Right lobe of liver (tissue), 6 donors: ENCODE measurements around the gene MCTP1. TPM values are rescaled to one million over a fixed set of nuclear protein-coding genes. Genes with fewer than 3 reads are reported as not detected.
A peak's percentile ranks its signal among the peaks of the same experiment; 100 is the strongest.

ENCODE experiments used
- ATAC-seq, 4 donors: fragments of 200-7000 bp; cut with Tn5 transposase; one replicate each; pipeline ENCODE4 v1.9.1; 2020; ENCODE audit warnings: mild to moderate bottlenecking in 4 of 4, moderate library complexity in 4 of 4
- DNase-seq, 3 donors: peaks; one replicate each; pipeline ENCODE4 v3.0.0-alpha.2; 2020
- H3K27ac ChIP-seq, 3 donors: fragments of 200-600 bp; one replicate each; pipeline ENCODE4 v1.8.0; 2022
- H3K27me3 ChIP-seq, 2 donors: fragments of 200-600 bp; one replicate each; pipeline ENCODE4 v1.8.0; 2022
- H3K36me3 ChIP-seq, 4 donors: fragments of 200-600 bp; sonication (generic) in 1 of 4; one replicate each; pipeline versions ENCODE4 v1.5.1 to v1.8.0; 2017 to 2022; ENCODE audit warnings: control low read depth in 1 of 4
- H3K4me1 ChIP-seq, 4 donors: fragments of 200-600 bp; sonication (generic) in 1 of 4; one replicate each; pipeline versions ENCODE4 v1.5.1 to v1.8.0; 2017 to 2022; ENCODE audit warnings: control low read depth in 1 of 4
- H3K4me3 ChIP-seq, 3 donors: fragments of 200-600 bp; one replicate each; pipeline ENCODE4 v1.8.0; 2022
- H3K9me3 ChIP-seq, 4 donors: fragments of 200-600 bp; sonication (generic) in 1 of 4; one replicate each; pipeline versions ENCODE4 v1.5.1 to v1.8.0; 2017 to 2022; ENCODE audit warnings: control low read depth in 1 of 4
- CTCF ChIP-seq, 4 donors: fragments of 200-600 bp in 3 of 4; fragments of 450-650 bp in 1 of 4; IDR thresholded peaks; one replicate each; pipeline versions ENCODE4 v1.5.1 to v1.8.0; 2016 to 2022; ENCODE audit warnings: antibody characterized with exemption in 4 of 4, mild to moderate bottlenecking in 2 of 4
- POLR2A ChIP-seq: fragments of 450-650 bp; IDR thresholded peaks from one replicate; pipeline ENCODE4 v1.6.1; 2017; ENCODE audit warnings: antibody characterized with exemption, mild to moderate bottlenecking
- WGBS: methylation state at CpG from one replicate; pipeline ENCODE4 v1.1.6; 2018; ENCODE audit warnings: low coverage, low lambda C conversion rate; ENCODE audit not compliant: insufficient coverage; ENCODE audit errors: missing lambda C conversion rate; 5-methylcytosine and 5-hydroxymethylcytosine counted together
- intact Hi-C, 2 donors: fragments of 100-400 bp; cut with DNase I; formaldehyde crosslinking; loops; one replicate each; pipeline versions ENCODE4 v1.11.2 to v1.14.1; 2022
- total RNA-seq, 6 experiments: library from RNA; depleted of rRNA in 2 of 6; stranded (reverse); fragments of >200 nt in 2 of 6; fragmentation: NEBNext Ultra II Directional in 3 of 6; extraction: Animal tissue kit (Norgen Biotek cat#: 25700) in 3 of 6; gene quantifications; one replicate each; pipeline versions ENCODE4 v1.1.0 to v1.2.4, GENCODE V29; 2016 to 2023
- donor health status: DM: no; HTN: yes; CAD: no.
- donor health status: DM: no; HTN: no; CAD: no.
- donor health status: DM: no; HTN: no; CAD: no.
- donor health status: DM: no; HTN: yes; CAD: no.
- donor health status: DM: no; HTN: yes; CAD: no.

Gene MCTP1
- total RNA-seq, 6 experiments from 2014 or later, result 1.2 to 5.9 (median 3.5) TPM

GRCh38 chr5:95027151-95027721, 257.7 kb downstream of the MCTP1 start:
- intact Hi-C loops, result no loop called here
- DNase-seq, result no peak
- 38% methylated on average over 5 of the region's 5 CpGs for WGBS

GRCh38 chr5:95026718-95027117, 258.2 kb downstream of the MCTP1 start:
- Histone ChIP-seq H3K4me1 (no peaks in the 10 kb centered on the region), H3K9me3 (no peaks in the 10 kb centered on the region), H3K4me3 (no peak overlapping the region), H3K27ac (no peak overlapping the region), H3K27me3 (no peaks in the 10 kb centered on the region), H3K36me3 (no peaks in the 10 kb centered on the region)
- no peak for TF ChIP-seq CTCF (IDR thresholded peaks at IDR 0.05)
- TF ChIP-seq POLR2A, result no peak
- intact Hi-C loops, result no loop called here
- no peak for DNase-seq
- ATAC-seq, result no peak
- 66% methylated on average over 2 of the region's 2 CpGs for WGBS

More at GRCh38 chr5:95027151-95027721, 257.7 kb downstream of the MCTP1 start:
- Histone ChIP-seq H3K4me3 (no peak overlapping the region), H3K36me3 (no peaks in the 10 kb centered on the region), H3K4me1 (no peaks in the 10 kb centered on the region), H3K9me3 (no peaks in the 10 kb centered on the region), H3K27me3 (no peaks in the 10 kb centered on the region), H3K27ac (no peak overlapping the region)
- peak; percentile 28 to 67 (median 53) for ATAC-seq
- no peak for TF ChIP-seq CTCF (IDR thresholded peaks at IDR 0.05)
- TF ChIP-seq POLR2A, result no peak

GRCh38 chr5:95022967-95023695, 261.8 kb downstream of the MCTP1 start:
- Histone ChIP-seq H3K27ac (no peak overlapping the region), H3K4me1 (no peaks in the 10 kb centered on the region), H3K27me3 (no peaks in the 10 kb centered on the region), H3K4me3 (no peak overlapping the region), H3K9me3 (no peaks in the 10 kb centered on the region), H3K36me3 (no peaks in the 10 kb centered on the region)
- 51% methylated on average over 5 of the region's 5 CpGs for WGBS
- peak in 2 of 4 donors; percentile 41 to 43 for ATAC-seq
- DNase-seq, result no peak
- TF ChIP-seq CTCF (IDR thresholded peaks at IDR 0.05) (no peak), POLR2A (no peak)
- intact Hi-C loops, result no loop called here

- H3K9me3 ChIP-seq, result no peaks in the 10 kb centered on the region
- DNase-seq (no peak), ATAC-seq (no peak)
- no peaks in the 10 kb centered on the region for H3K27me3 ChIP-seq
- H3K4me3 ChIP-seq, result no peak overlapping the region
- no peaks in the 10 kb centered on the region for H3K4me1 ChIP-seq
- 11% methylated on average over 1 of the region's 1 CpG for WGBS
- H3K36me3 ChIP-seq, result no peaks in the 10 kb centered on the region
- intact Hi-C loops, result no loop called here
- TF ChIP-seq POLR2A (no peak), CTCF (IDR thresholded peaks at IDR 0.05) (no peak)
- no peak overlapping the region for H3K27ac ChIP-seq
Observed at GRCh38 chr5:95020345-95020744, 264.5 kb downstream of the MCTP1 start.
